Hematopoietic multipotent progenitor cell treated with erythropoietin and hydrocortisone succinate and interleukin-3 and kit ligand, for 15 days (in vitro differentiated cells): ENCODE results near the gene CD19.
"Not testable (repeated sequence)": the region's sequence is repeated elsewhere in the genome, so short reads cannot be mapped to it uniquely, and the experiment has no call there.

Experiments used
- DNase-seq: peaks from one replicate; pipeline ENCODE4 v3.0.0-alpha.2; 2015; ENCODE audit warnings: low spot score

Gene CD19

DNA sequence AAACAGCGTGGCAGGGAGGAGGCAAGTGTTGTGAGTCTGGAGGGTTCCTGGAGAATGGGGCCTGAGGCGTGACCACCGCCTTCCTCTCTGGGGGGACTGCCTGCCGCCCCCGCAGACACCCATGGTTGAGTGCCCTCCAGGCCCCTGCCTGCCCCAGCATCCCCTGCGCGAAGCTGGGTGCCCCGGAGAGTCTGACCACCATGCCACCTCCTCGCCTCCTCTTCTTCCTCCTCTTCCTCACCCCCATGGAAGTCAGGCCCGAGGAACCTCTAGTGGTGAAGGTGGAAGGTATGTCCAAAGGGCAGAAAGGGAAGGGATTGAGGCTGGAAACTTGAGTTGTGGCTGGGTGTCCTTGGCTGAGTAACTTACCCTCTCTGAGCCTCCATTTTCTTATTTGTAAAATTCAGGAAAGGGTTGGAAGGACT lies at the start of gene CD19:
Gene CD19 (plus strand): TSS at position 171 of the 425 bp plus-strand sequence. CDS start 30 bp downstream, at position 201.
- no peak for DNase-seq

DNA sequence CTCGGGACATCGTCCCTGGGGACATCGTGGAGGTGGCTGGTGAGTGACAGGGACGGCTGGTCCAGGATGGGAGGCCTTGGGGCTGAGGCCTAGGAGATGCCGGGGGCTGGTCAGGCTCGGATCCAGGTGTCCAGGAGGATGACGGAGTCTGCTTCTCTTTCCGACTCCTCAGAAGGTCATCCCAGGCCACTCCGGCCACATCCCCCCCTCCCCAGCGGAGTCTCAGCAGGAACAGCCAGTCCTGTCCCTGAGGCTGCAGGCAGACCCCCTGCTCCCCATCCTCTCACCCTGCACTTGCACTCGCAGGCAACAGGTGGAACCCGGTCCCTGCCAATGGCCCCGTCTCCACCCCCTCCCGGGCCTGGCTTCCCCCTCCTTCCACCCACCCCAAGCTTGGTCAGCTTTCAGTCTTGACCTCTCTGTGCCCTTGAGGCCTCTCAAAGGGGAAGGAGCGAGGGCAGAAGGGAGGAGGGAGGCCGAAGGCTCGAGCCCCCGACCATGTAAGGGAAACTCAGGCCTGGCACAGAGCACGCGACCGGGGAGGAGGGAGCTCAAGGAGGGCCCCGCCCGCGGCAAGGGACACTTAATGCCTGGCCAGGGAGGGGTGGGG lies 49.1 kb upstream of the CD19 start:
- no peak for DNase-seq

DNA sequence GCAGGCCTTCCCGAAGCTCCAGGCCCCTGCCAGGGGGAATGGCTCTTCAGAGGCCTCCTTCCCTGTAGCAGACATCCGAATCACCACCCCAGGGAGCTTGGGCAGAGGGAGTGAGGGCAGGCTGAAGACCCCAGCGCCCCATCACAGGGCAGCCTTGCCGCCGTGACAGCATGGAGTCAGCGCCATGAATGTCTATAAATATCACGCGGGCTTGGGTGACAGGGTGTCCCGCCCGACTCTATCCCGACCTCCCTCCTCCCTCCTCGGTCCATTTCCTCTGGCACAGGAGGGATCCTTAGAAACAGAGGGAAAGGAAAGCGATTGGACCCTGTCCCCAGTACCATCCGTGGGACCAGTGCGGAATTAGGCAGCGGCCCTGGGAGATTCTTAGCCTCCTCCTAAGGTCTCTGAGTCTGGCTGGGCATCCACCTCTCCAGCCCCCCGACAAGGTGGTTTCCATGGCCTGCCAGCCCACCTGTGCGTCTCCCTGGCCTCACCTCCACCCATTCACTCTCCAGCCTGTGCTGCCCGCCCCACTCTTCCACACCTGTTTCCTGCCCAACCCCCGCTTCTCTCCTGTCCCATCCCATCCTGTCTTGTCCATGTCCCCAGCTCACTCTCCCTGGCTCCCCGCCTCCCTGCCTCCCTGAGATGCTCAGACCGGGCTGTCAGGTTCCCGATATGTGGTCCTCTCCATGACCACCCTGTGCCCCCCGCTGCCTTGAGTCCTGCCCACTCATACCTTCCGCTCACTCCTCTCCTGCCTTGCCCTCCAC lies 48.4 kb upstream of the CD19 start:
- DNase-seq: no peak

DNA sequence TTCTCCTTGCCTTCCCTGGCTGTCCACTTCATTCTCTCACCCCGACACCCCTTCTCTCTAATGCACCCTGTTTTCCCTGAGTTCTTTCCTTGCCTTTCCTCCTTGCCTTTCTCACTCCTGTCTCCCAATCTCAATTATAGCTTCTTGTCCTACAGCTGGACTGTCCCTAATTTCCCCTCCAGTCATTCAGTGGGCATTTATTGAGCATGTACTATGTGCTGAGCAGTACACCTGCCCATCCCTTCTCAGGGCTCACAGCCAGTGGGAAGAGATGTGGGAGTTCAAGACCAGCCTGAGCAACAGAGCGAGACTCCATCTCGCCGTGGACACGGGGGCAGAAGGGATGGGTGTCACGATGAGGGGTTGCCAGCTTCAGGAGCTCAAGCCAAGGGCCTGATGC lies 47.7 kb upstream of the CD19 start:
- DNase-seq: no peak

DNA sequence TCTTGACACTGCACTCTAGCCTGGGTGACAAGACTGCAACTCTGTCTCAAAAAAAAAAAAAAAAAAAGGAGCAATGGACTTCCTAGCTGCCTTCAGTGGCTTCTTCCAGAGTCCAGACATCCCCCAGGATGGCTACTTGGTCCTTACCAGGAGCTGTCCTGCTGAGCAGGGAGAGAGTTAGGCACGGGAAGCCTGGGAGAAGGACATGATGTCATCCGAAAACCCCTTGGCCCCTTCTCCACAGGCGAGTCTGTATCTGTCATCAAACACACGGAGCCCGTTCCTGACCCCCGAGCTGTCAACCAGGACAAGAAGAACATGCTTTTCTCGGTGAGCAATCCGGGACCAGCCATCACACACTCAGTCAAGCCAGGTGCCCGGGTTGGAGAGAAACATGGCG lies 44.8 kb upstream of the CD19 start:
- no peak for DNase-seq

DNA sequence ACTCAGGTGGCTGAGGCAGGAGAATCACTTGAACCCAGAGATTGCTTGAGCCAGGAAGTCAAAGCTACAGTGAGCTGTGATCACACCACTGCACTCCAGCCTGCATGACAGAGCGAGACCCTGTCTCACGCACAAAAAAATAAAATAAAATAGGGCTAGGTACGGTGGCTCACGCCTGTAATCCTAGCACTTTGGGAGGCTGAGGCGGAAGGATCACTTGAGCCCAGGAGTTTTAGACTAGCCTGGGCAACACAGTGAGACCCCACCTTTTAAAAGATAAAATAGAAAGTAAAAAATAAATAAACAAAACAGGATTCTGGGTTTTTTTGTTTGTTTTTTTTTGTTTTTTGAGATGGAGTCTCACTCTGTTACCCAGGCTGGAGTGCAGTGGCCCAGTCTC lies 41.4 kb upstream of the CD19 start:
- DNase-seq: not testable (repeated sequence)

DNA sequence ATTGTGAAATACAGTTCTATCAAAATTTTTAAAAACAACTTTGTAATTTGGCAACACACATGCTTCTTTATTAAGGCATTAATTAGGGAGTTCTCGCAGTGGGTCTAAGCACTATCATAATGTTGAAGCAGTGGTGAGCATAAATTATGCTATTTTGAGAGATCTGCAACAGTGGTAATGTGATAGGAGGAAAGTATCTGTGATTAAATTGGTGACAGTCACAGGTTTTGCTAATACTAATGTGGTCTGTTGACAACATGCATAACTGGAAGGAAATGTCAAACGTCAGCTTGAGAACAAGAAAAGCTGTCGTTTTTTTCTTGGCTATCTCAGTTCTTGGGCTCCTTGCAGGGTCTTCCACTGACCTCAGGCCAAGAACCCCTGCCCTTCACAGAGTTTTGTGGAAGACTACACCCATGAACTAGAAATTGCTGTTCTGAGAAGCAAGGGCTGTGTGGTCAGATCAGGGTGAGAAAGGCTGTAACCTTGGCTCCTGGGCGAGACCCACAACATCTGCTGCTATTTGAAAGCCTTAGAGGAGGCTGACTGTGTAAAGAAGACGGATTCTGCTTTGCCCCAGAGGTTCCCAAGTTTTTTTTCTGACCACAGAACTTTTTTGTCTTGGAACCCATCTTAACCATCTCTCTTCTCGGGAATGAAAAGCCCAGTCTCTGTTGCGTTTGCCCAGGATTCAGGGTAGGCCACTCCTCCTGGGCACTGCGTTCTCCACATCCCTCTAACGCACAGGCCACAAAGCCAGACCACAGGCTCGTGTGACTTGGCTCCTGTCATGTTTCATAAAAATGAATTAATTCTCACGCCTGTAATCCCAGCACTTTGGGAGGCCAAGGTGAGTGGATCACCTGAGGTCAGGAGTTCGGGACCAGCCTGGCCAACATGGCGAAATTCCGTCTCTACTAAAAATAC lies 39.5 kb upstream of the CD19 start:
- DNase-seq: no peak

DNA sequence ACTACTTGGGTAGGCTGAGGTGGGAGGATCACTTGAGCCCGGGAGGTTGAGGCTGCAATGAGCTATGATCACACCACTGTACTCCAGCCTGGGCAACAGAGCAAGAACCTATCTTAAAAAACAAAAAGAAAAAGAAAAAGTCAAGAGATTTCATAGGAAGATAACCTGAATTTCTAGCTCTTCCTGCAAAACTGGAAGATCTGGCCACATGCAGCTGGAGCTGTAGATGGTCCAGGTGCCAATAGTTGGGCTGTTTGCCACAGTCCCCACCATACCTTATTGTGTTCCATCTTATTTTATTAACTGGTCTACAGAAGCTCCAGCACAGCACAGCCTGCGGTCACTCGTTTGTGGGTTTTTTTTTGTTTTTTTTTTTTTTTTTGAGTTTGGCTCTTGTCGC lies 38.5 kb upstream of the CD19 start:
- DNase-seq: no peak

DNA sequence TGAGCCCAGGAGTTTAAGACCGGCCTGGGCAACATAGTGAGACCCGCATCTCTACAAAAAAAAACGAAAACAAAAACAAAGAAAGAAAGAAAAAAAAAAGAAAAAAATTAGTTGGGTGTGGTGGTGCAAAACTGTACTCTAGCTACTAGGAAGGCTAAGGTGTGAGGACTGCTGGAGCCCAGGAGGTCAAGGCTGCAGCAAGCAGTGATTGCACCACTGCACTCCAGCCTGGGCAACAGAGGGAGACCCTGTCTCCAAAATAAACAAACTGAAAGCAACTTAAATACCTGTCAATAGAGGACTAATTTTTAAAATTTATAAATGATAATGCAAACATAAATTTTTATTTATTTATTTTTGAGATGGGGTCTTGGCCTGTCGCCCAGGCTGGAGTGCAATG lies 36.2 kb upstream of the CD19 start:
- DNase-seq: no peak

DNA sequence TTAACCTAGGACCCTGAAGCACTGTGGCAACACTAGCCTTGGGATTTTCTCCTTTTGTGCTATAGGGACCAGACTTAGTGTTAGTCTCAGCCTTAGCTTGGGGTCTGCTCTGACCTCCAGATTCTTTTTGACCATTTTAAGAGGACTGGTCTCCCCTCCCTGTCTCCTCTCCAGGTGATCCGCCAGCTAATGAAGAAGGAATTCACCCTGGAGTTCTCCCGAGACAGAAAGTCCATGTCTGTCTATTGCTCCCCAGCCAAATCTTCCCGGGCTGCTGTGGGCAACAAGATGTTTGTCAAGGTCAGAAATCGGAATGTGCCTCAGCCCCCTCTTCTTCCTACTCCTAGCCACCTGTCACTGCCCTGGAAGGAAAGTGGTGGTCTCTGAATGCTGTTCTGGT lies 33.9 kb upstream of the CD19 start:
- DNase-seq: no peak

DNA sequence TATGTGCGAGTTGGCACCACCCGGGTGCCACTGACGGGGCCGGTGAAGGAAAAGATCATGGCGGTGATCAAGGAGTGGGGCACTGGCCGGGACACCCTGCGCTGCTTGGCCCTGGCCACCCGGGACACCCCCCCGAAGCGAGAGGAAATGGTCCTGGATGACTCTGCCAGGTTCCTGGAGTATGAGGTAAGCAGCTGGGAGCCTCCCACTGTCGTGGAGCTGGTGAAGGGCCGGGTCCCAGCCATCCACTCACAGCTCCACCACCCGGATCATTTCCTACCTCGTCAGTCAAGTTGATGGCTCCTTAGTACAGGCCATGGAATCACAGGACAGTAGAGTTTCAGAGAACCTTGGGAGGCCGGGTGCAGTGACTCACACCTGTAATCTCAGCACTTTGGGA lies 33.5 kb upstream of the CD19 start:
- DNase-seq: no peak

DNA sequence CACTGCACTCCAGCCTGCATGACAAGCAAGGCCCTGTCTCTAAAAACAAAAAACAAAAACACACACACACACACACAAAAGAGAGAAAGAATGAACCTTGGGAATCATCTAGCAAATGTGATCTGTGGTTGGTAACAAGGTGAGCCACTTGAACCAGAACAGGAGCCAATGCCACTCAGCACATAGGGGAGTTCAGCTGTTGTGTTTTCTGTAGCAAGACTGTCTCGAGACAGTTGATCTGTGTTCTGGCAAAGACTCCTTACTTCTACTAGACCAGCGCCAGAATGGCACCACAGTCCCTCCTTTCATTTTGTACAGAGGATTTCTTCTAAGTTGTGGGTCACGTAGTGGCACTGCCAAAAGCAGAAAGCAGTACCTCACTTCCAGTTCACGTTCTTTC lies 32.8 kb upstream of the CD19 start:
- DNase-seq: no peak

DNA sequence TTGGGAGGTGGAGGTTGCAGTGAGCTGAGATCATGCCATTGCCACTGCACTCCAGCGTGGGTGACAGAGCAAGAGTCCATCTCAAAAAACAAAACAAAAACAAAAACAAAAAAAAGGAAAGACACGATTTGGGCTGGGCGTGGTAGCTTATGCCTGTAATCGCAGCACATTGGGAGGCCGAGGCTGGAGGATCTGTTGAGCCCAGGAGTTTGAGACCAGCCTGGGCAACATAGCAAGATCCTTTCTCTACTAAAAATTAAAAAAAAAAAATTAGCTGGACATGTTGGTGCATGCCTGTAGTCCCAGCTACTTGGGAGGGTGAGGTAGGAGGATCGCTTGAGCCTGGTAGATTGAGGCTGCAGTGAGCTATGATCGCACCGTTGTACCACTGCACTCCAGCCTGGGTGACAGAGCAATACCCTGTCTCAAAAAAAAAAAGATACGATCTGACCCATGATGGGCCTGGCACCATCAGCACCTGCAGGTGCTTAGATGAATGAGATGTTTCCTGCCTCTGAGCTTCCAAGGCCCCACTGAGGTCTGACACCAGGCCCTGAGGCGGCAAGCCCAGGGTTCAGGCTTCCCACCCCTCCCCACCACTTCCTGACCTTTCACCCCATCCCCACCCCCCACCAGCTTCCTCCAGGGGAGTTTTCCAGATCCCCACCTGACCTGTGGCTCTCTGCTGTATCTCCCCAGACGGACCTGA lies 31.7 kb upstream of the CD19 start:
- DNase-seq: no peak

DNA sequence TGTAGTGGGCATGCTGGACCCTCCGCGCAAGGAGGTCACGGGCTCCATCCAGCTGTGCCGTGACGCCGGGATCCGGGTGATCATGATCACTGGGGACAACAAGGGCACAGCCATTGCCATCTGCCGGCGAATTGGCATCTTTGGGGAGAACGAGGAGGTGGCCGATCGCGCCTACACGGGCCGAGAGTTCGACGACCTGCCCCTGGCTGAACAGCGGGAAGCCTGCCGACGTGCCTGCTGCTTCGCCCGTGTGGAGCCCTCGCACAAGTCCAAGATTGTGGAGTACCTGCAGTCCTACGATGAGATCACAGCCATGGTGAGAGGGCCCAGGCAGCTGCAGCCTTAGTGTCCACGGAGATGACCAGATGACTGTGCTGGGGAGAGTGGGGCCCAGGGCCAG lies 31.2 kb upstream of the CD19 start:
- no peak for DNase-seq

DNA sequence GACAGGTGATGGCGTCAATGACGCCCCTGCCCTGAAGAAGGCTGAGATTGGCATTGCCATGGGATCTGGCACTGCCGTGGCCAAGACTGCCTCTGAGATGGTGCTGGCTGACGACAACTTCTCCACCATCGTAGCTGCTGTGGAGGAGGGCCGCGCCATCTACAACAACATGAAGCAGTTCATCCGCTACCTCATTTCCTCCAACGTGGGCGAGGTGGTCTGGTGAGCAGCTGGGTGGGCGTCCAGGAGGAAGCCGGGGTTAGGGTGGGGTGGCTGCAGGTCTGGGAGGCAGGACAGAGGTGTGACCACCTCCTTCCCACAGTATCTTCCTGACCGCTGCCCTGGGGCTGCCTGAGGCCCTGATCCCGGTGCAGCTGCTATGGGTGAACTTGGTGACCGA lies 29.9 kb upstream of the CD19 start:
- DNase-seq: no peak

DNA sequence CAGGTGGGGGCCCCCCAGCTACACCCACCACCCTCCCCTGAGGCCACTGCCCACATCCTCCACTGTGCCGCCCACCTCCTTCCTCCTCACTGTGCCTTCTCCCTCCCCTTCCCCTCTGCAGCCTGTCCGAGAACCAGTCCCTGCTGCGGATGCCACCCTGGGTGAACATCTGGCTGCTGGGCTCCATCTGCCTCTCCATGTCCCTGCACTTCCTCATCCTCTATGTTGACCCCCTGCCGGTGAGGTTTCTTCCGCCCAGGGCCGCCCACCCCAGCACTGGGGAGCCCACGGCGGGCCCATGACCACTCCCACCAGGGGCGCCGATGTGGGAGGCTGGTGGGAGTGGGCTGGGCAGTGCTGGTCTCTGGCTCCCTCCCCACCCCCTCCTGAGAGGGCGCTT lies 28.9 kb upstream of the CD19 start:
- no peak for DNase-seq

DNA sequence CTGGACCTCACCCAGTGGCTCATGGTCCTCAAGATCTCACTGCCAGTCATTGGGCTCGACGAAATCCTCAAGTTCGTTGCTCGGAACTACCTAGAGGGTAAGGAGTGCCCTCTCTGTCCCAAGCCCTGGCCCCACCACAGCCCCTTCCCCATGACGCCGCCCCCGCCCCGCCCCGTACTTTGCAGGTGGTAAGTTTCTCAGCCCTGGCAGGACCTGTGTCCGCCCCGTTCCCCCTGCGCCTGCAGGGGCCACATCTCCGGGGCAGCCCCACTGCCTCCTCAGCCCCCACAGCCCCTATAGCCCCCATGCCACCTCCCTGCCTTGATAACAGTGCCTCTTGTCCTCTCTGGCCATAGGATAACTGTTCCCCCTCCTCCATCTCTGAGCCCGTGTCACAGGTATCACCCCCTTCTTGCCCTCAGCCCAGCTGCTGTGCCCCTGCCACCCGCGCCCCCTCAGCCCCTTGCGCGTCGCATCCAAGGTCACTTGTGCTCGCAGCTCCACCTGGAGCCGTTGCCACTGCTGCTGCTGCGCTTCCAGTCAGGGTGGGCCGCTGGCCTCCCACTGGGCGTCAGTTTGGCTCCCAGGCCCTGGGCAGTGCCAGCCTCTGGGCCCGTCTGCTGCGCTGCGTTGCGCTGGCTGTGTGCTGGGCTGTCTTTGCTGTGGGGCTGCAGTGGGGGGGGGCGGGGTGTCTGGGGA lies 28.3 kb upstream of the CD19 start:
- no peak for DNase-seq

DNA sequence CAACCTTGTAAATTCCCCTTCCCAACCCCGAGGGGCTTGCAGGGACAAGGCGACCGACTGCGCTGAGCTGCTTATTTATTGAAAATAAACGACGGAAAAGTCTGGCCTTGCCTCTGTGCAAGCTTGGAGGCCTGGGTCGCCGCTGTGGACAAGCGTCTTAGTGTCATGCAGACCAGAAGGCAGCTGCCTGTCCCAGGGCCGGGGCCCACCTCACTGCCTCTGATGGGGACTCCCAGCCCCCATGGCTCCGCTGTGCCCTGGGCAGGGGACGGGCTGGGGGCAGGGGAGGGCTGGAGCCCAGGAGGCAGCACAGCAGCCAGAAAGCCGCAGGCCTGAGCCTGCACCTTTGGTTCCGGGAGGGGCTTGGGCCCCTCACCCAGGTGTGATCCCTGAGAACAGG lies 27.4 kb upstream of the CD19 start:
- DNase-seq: no peak

DNA sequence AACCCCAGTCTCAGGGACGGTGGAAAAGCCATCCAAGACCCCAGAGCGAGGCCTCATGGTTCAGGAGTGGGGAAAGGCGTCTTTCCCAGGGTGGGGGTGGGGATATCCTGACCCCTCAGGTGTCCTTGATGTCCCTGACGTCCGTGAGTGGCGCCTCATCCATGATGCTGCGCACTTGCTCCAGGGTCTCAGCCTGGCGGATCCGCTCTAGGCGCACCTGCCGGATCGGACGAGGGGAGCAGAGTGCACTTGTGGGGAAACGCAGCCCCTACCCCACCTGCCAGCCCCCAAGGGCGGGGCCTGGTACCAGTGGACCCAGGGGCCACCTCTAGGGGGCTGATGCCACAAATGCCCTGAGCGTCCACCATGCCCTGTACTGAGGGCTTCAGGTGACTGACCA lies 26.9 kb upstream of the CD19 start:
- DNase-seq: no peak

DNA sequence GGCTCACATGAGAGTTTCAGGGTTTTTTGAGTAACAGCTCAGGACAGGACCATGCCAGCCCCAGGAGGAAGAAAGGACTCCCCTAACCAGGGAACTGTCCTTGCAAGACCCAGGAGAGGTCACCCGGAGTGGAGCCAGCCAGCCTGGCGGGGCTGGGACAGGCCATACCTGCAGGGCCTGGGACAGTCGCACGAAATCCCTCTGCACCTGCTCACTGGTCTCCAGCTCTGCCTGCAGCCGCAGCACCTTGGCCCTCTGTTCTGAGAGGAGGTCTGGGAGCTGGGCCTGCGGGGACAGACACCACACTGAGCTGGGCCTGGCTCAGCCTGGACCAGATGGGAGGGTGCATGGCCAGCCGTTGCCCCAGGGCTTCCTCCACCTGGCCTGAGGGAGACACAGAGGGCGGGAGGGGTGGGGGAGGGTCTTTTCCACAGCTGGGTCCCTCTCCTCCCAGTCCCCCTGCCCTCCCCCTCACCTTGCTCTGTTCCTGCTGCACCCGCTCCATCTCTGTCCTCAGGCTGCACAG lies 26.5 kb upstream of the CD19 start:
- no peak for DNase-seq

DNA sequence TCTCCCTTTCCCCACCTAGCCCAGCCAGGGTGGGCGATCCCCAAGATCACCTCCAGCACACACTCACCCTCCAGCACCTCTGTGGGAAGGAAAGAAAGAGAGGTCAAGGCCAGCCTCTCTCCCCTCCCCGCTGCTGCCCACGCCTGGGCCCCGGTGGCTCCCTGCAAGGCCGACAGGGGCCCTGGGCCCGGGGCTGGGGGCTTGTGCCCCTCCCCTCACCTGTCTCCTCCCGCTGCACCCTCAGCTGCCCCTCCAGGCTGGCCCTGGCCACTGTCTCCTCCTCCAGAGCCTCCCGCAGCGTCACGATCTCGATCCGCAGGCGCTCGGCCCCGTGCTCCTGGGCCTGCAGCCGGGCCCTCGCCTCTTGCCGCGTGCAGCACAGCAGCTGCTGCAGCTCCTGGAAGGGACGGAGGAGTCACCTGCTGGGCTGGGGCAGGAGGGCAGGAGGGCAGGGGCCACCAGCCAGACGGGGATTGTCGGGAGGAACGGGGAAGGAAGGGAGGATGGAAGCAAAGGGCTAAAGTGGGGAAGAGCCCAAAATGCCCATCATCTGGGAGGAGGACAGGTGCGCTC lies 25.9 kb upstream of the CD19 start:
- no peak for DNase-seq
